Stimulated activated naive B cell treated with anti-CD40 and anti-IgM and Interleukin-4, amounts not matched to agents 10 μg/mL and 1 μg/mL and 100 μg/mL, for 72 hours (primary cell): ENCODE measurements around the gene WASHC1.
A peak's percentile ranks its signal among the peaks of the same experiment; 100 is the strongest.
"Not testable (repeated sequence)": the region's sequence is repeated elsewhere in the genome, so short reads cannot be mapped to it uniquely, and the experiment has no call there.

Experiments
- ATAC-seq, 2 donors: fragments of 150-1000 bp; cut with Tn5 transposase; replicated peaks; 2 replicates each; pipeline ENCODE4 v1.10.0; 2021; ENCODE audit warnings: moderate library complexity in 1 of 2
- DNase-seq: peaks from one replicate; pipeline ENCODE4 v3.0.0; 2021
- H3K27ac Mint-ChIP-seq: one replicate; pipeline ENCODE4 v1.8.0; 2022; ENCODE audit warnings: mild to moderate bottlenecking, mixed read lengths
- H3K27me3 Mint-ChIP-seq, 2 donors: one replicate each; pipeline ENCODE4 v1.8.0; 2022; ENCODE audit warnings: mixed read lengths in 2 of 2
- H3K36me3 Mint-ChIP-seq, 2 donors: one replicate each; pipeline ENCODE4 v1.8.0; 2022; ENCODE audit warnings: mixed read lengths in 2 of 2, mild to moderate bottlenecking in 1 of 2
- H3K4me1 Mint-ChIP-seq, 2 donors: one replicate each; pipeline ENCODE4 v1.8.0; 2022; ENCODE audit warnings: mixed read lengths in 2 of 2, mild to moderate bottlenecking in 1 of 2
- H3K4me3 Mint-ChIP-seq, 2 donors: one replicate each; pipeline ENCODE4 v1.8.0; 2022; ENCODE audit warnings: mild to moderate bottlenecking in 2 of 2, mixed read lengths in 2 of 2, moderate library complexity in 1 of 2
- H3K9me3 Mint-ChIP-seq, 2 donors: one replicate each; pipeline ENCODE4 v1.8.0; 2022; ENCODE audit warnings: mixed read lengths in 2 of 2, mild to moderate bottlenecking in 1 of 2

WASHC1 gene

GRCh38 chr9:29356-29755, at the start of gene WASHC1:
WASHC1 (minus strand) TSS chr9:29456; CDS start chr9:24999, 4,457 bp downstream.
- not testable (repeated sequence) for DNase-seq, H3K36me3 Mint-ChIP-seq, H3K9me3 Mint-ChIP-seq, H3K27me3 Mint-ChIP-seq, ATAC-seq, H3K4me1 Mint-ChIP-seq, H3K27ac Mint-ChIP-seq, H3K4me3 Mint-ChIP-seq

- not testable (repeated sequence) for DNase-seq, H3K4me3 Mint-ChIP-seq, H3K27ac Mint-ChIP-seq, H3K4me1 Mint-ChIP-seq, H3K36me3 Mint-ChIP-seq, ATAC-seq, H3K27me3 Mint-ChIP-seq, H3K9me3 Mint-ChIP-seq
Measured at GRCh38 chr9:78333-78732, 49.1 kb upstream of the WASHC1 start.

GRCh38 chr9:76389-76788, 47.1 kb upstream of the WASHC1 start:
- H3K9me3 Mint-ChIP-seq, ATAC-seq: not testable (repeated sequence)
- H3K27me3 Mint-ChIP-seq = peaks cover 4 to 17% of the 10 kb centered on the region in 2 donors

GRCh38 chr9:73900-74525, 44.8 kb upstream of the WASHC1 start:
- H3K4me3 Mint-ChIP-seq = peak overlapping the region; percentile 62 to 66
- H3K27me3 Mint-ChIP-seq = peaks cover 4 to 17% of the 10 kb centered on the region in 2 donors
- not testable (repeated sequence) for H3K27ac Mint-ChIP-seq, H3K4me1 Mint-ChIP-seq, H3K36me3 Mint-ChIP-seq, ATAC-seq, DNase-seq, H3K9me3 Mint-ChIP-seq

More at GRCh38 chr9:76389-76788, 47.1 kb upstream of the WASHC1 start:
- not testable (repeated sequence) for H3K4me3 Mint-ChIP-seq, H3K4me1 Mint-ChIP-seq, H3K27ac Mint-ChIP-seq, DNase-seq, H3K36me3 Mint-ChIP-seq

GRCh38 chr9:73076-73899, 44.0 kb upstream of the WASHC1 start:
- peak overlapping the region in 1 of 2 donors; percentile 66 for H3K4me3 Mint-ChIP-seq
- DNase-seq = not testable (repeated sequence)
- ATAC-seq = peak in 1 of 2 donors; percentile 41

GRCh38 chr9:63031-63629, 33.9 kb upstream of the WASHC1 start:
- not testable (repeated sequence) for H3K27ac Mint-ChIP-seq, H3K4me1 Mint-ChIP-seq, H3K4me3 Mint-ChIP-seq, H3K36me3 Mint-ChIP-seq, DNase-seq, H3K9me3 Mint-ChIP-seq, H3K27me3 Mint-ChIP-seq
- peak; percentile 77 to 78 for ATAC-seq

More at GRCh38 chr9:73076-73899, 44.0 kb upstream of the WASHC1 start:
- not testable (repeated sequence) for H3K9me3 Mint-ChIP-seq, H3K36me3 Mint-ChIP-seq, H3K4me1 Mint-ChIP-seq, H3K27ac Mint-ChIP-seq
- H3K27me3 Mint-ChIP-seq = peaks cover 4 to 17% of the 10 kb centered on the region in 2 donors

GRCh38 chr9:52678-53077, 23.4 kb upstream of the WASHC1 start:
- not testable (repeated sequence) for H3K9me3 Mint-ChIP-seq, DNase-seq

GRCh38 chr9:48190-48842, 19.1 kb upstream of the WASHC1 start:
- H3K36me3 Mint-ChIP-seq, H3K4me1 Mint-ChIP-seq, ATAC-seq, H3K27me3 Mint-ChIP-seq, H3K9me3 Mint-ChIP-seq, DNase-seq, H3K27ac Mint-ChIP-seq, H3K4me3 Mint-ChIP-seq: not testable (repeated sequence)

More at GRCh38 chr9:52678-53077, 23.4 kb upstream of the WASHC1 start:
- peaks cover 8 to 11% of the 10 kb centered on the region in 2 donors for H3K27me3 Mint-ChIP-seq
- H3K36me3 Mint-ChIP-seq, H3K4me3 Mint-ChIP-seq, H3K4me1 Mint-ChIP-seq, H3K27ac Mint-ChIP-seq, ATAC-seq: not testable (repeated sequence)

GRCh38 chr9:46639-47271, 17.5 kb upstream of the WASHC1 start:
- ATAC-seq, H3K4me3 Mint-ChIP-seq, H3K36me3 Mint-ChIP-seq, DNase-seq, H3K27me3 Mint-ChIP-seq, H3K4me1 Mint-ChIP-seq, H3K9me3 Mint-ChIP-seq, H3K27ac Mint-ChIP-seq: not testable (repeated sequence)

GRCh38 chr9:46164-46563, 16.9 kb upstream of the WASHC1 start:
- ATAC-seq = peak in 1 of 2 donors; percentile 34
- not testable (repeated sequence) for DNase-seq, H3K27me3 Mint-ChIP-seq, H3K27ac Mint-ChIP-seq, H3K9me3 Mint-ChIP-seq, H3K4me3 Mint-ChIP-seq, H3K36me3 Mint-ChIP-seq, H3K4me1 Mint-ChIP-seq

- not testable (repeated sequence) for ATAC-seq, H3K27ac Mint-ChIP-seq, H3K36me3 Mint-ChIP-seq, H3K27me3 Mint-ChIP-seq, H3K9me3 Mint-ChIP-seq, H3K4me1 Mint-ChIP-seq, DNase-seq, H3K4me3 Mint-ChIP-seq
Measured at GRCh38 chr9:45180-45878, 16.1 kb upstream of the WASHC1 start.

- H3K27ac Mint-ChIP-seq, H3K36me3 Mint-ChIP-seq, H3K9me3 Mint-ChIP-seq, ATAC-seq, H3K4me1 Mint-ChIP-seq, DNase-seq, H3K4me3 Mint-ChIP-seq: not testable (repeated sequence)
- H3K27me3 Mint-ChIP-seq = peaks cover 0 to 13% of the 10 kb centered on the region in 2 donors
Measured at GRCh38 chr9:44416-44815, 15.2 kb upstream of the WASHC1 start.

GRCh38 chr9:43636-44035, 14.4 kb upstream of the WASHC1 start:
- H3K27ac Mint-ChIP-seq, DNase-seq, H3K4me3 Mint-ChIP-seq, H3K9me3 Mint-ChIP-seq, H3K4me1 Mint-ChIP-seq, ATAC-seq, H3K36me3 Mint-ChIP-seq: not testable (repeated sequence)
- peaks cover 0 to 13% of the 10 kb centered on the region in 2 donors for H3K27me3 Mint-ChIP-seq
